Measurements from ENCODE around the gene ATE1. TPM values are rescaled to one million over a fixed set of nuclear protein-coding genes. Genes with fewer than 3 reads are reported as not detected.

Gene ATE1
- total and polyA plus RNA-seq, 2 donors (not counting 1 experiment from before 2014, with no cell fraction given), result 8.2 to 32.0 TPM

- DNase-seq, result no peak
- intact Hi-C loops (cut with micrococcal nuclease), result loop anchor here (5.0 kb wide), 1 partner anchor 1226 kb away; the partner anchor contains the start of gene BUB3
- no peaks in the 10 kb centered on the region for H3K9me3 Mint-ChIP-seq (ENCODE audit: insufficient read depth)
- ChIA-PET POLR2A (no interaction called here), CTCF (no interaction called here)
- H3K27ac ChIP-seq (ENCODE audit: low read length in 2 of 2), result no peak overlapping the region
- no peaks in the 10 kb centered on the region for H3K27me3 Mint-ChIP-seq
- H3K4me1 Mint-ChIP-seq, result peaks cover 19% of the 10 kb centered on the region
- H3K27ac Mint-ChIP-seq, result no peak overlapping the region
- WGBS (ENCODE audit: insufficient coverage), result no CpG with 5 or more reads among the region's 4 CpGs
- peaks cover 41% of the 10 kb centered on the region for H3K79me2 ChIP-seq (ENCODE audit: control insufficient read depth, insufficient read depth, low read length)
- H4K20me1 ChIP-seq (ENCODE audit: control insufficient read depth, insufficient read depth, low read length, poor library complexity, severe bottlenecking), result no peaks in the 10 kb centered on the region
- peak overlapping the region; percentile 90 for H3K4me2 ChIP-seq (replicated peaks; ENCODE audit: low read depth, low read length, poor library complexity, severe bottlenecking)
- peak overlapping the region; percentile 99 for H3K9ac ChIP-seq (ENCODE audit: low read length)
- H3K9me3 ChIP-seq (ENCODE audit: control extremely low read depth in 1 of 3, control insufficient read depth in 2 of 3, insufficient read depth in 1 of 3, low read length in 2 of 3), result no peaks in the 10 kb centered on the region
- H3K4me3 Mint-ChIP-seq, result no peak overlapping the region
- no peak overlapping the region for H3K4me3 ChIP-seq (ENCODE audit: control extremely low read depth in 1 of 5, extremely low read depth in 1 of 5, insufficient read depth in 1 of 5, low read depth in 2 of 5, low read length in 4 of 5)
- H2AFZ ChIP-seq (ENCODE audit: insufficient read depth, low read depth, low read length, poor library complexity, severe bottlenecking), result no peak overlapping the region
- H3K4me1 ChIP-seq (ENCODE audit: control insufficient read depth in 2 of 2, insufficient read depth in 2 of 2, low read length in 2 of 2), result peaks cover 10 to 16% of the 10 kb centered on the region in 2 donors
- H3K27me3 ChIP-seq (replicated peaks in 1 of 4; ENCODE audit: control extremely low read depth in 1 of 4, control insufficient read depth in 3 of 4, insufficient read depth in 4 of 4, low read length in 3 of 4), result no peaks in the 10 kb centered on the region
- no peak for ATAC-seq (ENCODE audit: low read depth)
- H3K36me3 ChIP-seq (replicated peaks in 1 of 2; ENCODE audit: control extremely low read depth in 1 of 2, control insufficient read depth in 1 of 2, extremely low read depth in 1 of 2, insufficient read depth in 2 of 2, low read length in 1 of 2), result no peaks in the 10 kb centered on the region
- TF ChIP-seq, protein P1, sequence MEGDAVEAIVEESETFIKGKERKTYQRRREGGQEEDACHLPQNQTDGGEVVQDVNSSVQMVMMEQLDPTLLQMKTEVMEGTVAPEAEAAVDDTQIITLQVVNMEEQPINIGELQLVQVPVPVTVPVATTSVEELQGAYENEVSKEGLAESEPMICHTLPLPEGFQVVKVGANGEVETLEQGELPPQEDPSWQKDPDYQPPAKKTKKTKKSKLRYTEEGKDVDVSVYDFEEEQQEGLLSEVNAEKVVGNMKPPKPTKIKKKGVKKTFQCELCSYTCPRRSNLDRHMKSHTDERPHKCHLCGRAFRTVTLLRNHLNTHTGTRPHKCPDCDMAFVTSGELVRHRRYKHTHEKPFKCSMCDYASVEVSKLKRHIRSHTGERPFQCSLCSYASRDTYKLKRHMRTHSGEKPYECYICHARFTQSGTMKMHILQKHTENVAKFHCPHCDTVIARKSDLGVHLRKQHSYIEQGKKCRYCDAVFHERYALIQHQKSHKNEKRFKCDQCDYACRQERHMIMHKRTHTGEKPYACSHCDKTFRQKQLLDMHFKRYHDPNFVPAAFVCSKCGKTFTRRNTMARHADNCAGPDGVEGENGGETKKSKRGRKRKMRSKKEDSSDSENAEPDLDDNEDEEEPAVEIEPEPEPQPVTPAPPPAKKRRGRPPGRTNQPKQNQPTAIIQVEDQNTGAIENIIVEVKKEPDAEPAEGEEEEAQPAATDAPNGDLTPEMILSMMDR (IDR thresholded peaks at IDR 0.05), result no peak
- TF ChIP-seq EZH2 (IDR thresholded peaks at IDR 0.05; ENCODE audit: borderline replicate concordance, insufficient read depth, low read depth, low read length, poor library complexity, severe bottlenecking), result no peak
These were observed 1.7 kb downstream of the ATE1 start for GRCh38 chr10:121926157-121926556.

DNA sequence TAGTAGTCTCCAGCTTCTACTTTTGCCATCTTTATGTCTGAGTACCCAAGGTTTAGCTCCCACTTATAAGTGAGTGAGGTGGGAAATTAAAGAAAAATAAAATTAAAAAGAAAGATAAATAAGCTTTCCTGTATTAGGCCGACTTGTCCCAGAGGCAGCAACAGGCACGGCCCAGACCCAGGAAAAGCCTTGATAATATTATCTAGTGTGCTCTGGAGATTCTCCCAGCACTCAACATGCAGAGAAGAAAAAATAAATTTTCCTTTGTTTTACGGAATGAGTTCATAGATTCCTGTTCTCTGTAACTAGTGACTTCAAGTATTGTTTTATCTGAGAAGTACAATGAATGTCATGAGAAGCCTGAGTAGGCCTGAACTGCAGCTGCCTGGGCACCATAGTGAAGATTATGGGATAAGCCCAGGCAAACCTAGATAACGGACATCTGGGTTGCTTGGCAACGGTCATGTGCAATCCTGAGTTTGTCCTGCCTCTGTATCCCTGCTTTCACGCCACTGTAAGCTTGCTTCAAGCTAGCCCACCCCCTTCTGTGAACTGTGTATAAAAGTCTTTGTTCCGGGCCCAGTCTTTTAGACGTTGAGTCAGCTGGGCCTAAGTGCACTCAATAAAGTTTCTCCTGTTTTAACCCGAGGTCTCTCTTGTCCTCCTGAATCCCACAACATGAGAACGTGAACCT, 6.4 kb downstream of the ATE1 start:
- no peak overlapping the region for H3K4me2 ChIP-seq (replicated peaks; ENCODE audit: low read depth, low read length, poor library complexity, severe bottlenecking)
- H3K9me3 ChIP-seq (ENCODE audit: control extremely low read depth in 1 of 3, control insufficient read depth in 2 of 3, insufficient read depth in 1 of 3, low read length in 2 of 3), result no peaks in the 10 kb centered on the region
- POLR2A ChIA-PET, result no interaction called here
- H3K4me3 ChIP-seq (ENCODE audit: control extremely low read depth in 1 of 5, extremely low read depth in 1 of 5, insufficient read depth in 1 of 5, low read depth in 2 of 5, low read length in 4 of 5), result no peak overlapping the region
- H3K79me2 ChIP-seq (ENCODE audit: control insufficient read depth, insufficient read depth, low read length), result peaks cover 22% of the 10 kb centered on the region
- no peak overlapping the region for H3K27ac Mint-ChIP-seq
- no peak overlapping the region for H3K4me3 Mint-ChIP-seq
- no peaks in the 10 kb centered on the region for H3K9me3 Mint-ChIP-seq (ENCODE audit: insufficient read depth)
- CTCF ChIA-PET, result interaction anchor here (1.9 kb wide), 1 partner anchor 21 kb away, joined by 6 read pairs; no protein-coding TSS in a partner anchor
- H3K27me3 ChIP-seq (replicated peaks in 1 of 4; ENCODE audit: control extremely low read depth in 1 of 4, control insufficient read depth in 3 of 4, insufficient read depth in 4 of 4, low read length in 3 of 4), result no peaks in the 10 kb centered on the region
- H4K20me1 ChIP-seq (ENCODE audit: control insufficient read depth, insufficient read depth, low read length, poor library complexity, severe bottlenecking), result no peaks in the 10 kb centered on the region
- no peak overlapping the region for H3K27ac ChIP-seq (ENCODE audit: low read length in 2 of 2)
- DNase-seq (no peak), ATAC-seq (ENCODE audit: low read depth) (no peak)
- H3K4me1 Mint-ChIP-seq, result peaks cover 4% of the 10 kb centered on the region
- no peaks in the 10 kb centered on the region for H3K27me3 Mint-ChIP-seq
- TF ChIP-seq, protein P1 (IDR thresholded peaks at IDR 0.05), result no peak
- no peak for TF ChIP-seq EZH2 (IDR thresholded peaks at IDR 0.05; ENCODE audit: borderline replicate concordance, insufficient read depth, low read depth, low read length, poor library complexity, severe bottlenecking)
- no peaks in the 10 kb centered on the region for H3K36me3 ChIP-seq (replicated peaks in 1 of 2; ENCODE audit: control extremely low read depth in 1 of 2, control insufficient read depth in 1 of 2, extremely low read depth in 1 of 2, insufficient read depth in 2 of 2, low read length in 1 of 2)
- peaks cover 0 to 3% of the 10 kb centered on the region in 2 donors for H3K4me1 ChIP-seq (ENCODE audit: control insufficient read depth in 2 of 2, insufficient read depth in 2 of 2, low read length in 2 of 2)
- H3K9ac ChIP-seq (ENCODE audit: low read length), result no peak overlapping the region
- WGBS (ENCODE audit: insufficient coverage), result 95% methylated on average over 7 of the region's 10 CpGs
- intact Hi-C loops (cut with micrococcal nuclease), result no loop called here
- no peak overlapping the region for H2AFZ ChIP-seq (ENCODE audit: insufficient read depth, low read depth, low read length, poor library complexity, severe bottlenecking)

All from B cell (primary cell).